Right lung (tissue), 5 donors: Measurements from ENCODE around the gene KRTAP1-4. TPM values are rescaled to one million over a fixed set of nuclear protein-coding genes. Genes with fewer than 3 reads are reported as not detected.
"Not testable (repeated sequence)": the region's sequence is repeated elsewhere in the genome, so short reads cannot be mapped to it uniquely, and the experiment has no call there.

ENCODE experiments used
- DNase-seq, 2 donors: peaks; one replicate each; pipeline ENCODE4 v3.0.0-alpha.2; 2013
- polyA plus RNA-seq, 5 donors: library from polyadenylated mRNA; unstranded; fragments of 120-200 nt; gene quantifications; one replicate each; pipeline versions ENCODE4 v1.2.1 to v1.2.3, GENCODE V29; 2013; ENCODE audit warnings: inconsistent platforms in 1 of 5, low replicate concordance in 1 of 5; ENCODE audit not compliant: insufficient read length in 5 of 5, insufficient read depth in 1 of 5

The KRTAP1-4 gene
- polyA plus RNA-seq, 5 donors: not detected

DNA sequence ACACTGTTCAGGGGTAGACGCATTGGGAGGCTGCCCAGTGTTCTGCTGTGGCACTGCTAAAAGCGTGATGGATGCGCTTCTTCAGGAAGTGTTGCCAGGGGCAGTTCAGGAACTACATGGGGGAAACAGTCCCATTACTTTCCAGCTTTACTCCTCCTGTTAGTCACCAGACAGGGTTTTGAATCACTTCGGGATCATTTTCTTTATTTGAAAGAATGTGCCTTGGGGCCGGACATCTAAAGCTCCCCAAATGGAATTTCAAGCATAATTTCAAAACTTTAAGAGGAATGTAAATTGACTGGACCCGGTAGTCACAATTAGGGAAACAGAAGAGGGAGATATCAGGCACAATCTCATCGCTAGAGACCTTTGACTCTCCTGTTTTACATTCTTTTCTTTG is 18.4 kb upstream of the KRTAP1-4 start:
- DNase-seq: no peak

DNA sequence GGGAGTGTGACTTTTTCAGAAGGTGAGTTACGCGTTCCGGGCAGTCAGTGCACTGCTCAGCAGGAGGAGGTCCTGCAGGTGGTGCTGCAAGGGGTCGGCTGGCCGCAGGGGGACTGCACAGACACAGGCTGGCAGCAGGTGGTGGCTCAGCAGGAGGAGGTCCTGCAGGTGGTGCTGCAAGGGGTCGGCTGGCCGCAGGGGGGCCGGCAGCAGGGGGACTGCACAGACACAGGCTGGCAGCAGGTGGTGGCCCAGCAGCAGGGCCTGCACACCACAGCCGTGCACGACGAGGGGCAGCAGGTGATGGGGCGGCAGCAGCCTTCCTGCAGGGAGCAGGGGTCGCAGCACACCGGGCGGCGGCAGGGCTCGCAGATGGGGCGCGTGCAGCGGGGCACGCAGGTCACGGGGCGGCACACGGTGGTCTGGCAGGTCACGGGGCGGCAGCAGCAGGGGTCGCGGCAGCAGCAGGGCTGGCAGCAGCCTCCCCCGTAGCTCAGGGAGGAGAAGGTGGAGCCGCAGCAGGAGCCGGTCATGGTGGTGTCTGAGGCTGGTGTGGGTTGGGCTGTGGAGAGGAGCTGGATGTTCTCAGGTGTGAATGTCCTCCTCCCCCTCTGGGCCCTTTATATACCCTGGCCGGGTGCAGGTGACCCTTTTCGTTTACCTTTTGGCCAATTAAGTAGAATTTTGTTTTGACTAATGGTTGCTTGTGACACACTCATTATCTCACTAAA is 16.9 kb upstream of the KRTAP1-4 start, which contains the start of gene KRTAP2-1:
KRTAP2-1 (minus strand) TSS at position 582 of the 731 bp plus-strand sequence; CDS start at position 533, 49 bp downstream.
- not testable (repeated sequence) for DNase-seq

DNA sequence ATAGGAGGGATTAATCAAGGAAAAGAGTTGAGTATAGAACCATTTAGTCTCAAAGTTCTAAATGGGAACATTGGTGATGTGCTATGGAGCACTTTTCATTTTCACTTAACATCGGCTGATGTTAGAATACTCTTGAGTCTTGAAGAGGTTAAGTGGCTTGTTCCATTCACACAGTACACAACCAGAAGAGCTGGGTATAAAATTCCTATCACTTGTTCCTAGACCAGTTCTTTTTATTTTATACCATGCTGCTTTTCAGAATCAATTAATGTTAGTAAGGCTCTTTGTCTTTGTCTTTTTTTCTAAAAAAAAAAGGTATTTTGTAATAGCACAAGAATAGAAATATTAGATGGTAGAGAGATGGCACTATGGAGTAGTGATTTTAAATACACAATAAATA is 13.0 kb upstream of the KRTAP1-4 start:
- DNase-seq: no peak

DNA sequence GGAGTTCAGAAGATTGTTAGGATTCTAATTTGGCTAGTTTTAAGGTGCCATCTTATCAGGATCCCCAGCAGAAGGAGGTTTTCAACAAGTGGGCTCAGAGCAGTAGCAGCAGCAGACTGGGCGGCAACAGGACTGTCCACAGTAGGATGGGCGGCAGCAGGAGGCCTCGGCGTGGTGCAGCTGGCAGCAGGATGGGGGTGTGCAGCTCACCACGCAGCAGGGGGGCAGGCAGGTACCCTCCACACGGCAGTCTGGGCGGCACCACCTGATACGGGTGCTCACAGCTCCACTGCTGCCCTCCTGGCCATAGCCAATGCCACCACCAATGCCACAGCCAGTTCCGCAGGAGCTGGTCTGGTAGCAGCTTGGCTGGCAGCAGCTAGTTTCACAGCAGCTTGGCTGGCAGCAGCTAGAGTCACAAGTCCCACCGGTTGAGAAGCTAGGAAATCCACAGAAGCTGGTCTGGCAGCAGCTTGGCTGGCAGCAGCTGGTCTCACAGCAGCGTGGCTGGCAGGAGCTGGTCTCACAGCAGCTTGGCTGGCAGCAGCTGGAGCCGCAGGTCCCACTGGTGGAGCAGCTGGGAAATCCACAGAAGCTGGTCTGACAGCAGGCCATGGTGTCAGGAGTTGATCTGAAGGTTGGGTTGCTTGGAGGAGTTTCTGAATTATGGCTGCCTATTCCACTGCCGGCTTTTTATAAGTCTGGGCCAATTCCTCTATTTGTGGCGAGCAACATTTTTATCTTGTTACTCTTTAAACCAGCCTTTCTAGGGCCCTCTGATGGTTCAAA is 11.0 kb upstream of the KRTAP1-4 start, which contains the start of gene KRTAP1-1:
KRTAP1-1 (minus strand) TSS at position 668 of the 789 bp plus-strand sequence; CDS start at position 615, 53 bp downstream.
- not testable (repeated sequence) for DNase-seq

DNA sequence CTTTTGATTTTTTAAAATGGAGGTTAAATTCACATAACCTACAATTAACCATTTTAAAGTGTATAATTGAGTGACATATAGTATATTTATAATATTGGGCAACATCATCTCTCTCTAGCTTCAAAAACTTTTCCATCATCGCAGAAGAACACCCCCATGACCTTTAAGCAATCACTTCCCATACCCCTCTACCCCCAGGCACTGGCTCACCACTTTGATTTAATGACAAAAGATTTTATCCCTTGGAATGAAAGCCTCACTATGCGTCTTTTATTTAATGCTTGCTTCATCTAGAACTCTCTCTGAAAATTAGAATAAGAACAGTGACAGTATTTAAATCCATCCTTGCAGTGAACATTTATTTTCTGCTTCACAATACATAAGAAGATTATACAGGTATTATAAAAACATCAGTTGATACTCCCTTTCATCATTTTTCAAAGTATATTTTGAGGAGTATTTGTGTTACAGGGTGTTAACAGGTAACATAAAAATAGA is 7.9 kb upstream of the KRTAP1-4 start:
- DNase-seq: no peak

DNA sequence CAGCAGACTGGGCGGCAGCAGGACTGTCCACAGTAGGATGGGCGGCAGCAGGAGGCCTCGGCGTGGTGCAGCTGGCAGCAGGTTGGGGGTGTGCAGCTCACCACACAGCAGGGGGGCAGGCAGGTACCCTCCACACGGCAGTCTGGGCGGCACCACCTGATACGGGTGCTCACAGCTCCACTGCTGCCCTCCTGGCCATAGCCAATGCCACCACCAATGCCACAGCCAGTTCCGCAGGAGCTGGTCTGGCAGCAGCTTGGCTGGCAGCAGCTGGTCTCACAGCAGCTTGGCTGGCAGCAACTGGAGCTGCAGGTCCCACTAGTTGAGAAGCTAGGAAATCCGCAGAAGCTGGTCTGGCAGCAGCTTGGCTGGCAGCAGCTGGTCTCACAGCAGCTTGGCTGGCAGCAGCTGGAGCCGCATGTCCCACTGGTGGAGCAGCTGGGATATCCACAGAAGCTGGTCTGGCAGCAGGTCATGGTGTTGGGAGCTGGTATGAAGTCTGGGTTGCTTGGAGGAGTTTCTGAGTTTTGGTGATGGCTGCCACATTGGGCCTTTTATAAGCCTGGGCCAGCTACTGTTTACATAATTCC is 4.4 kb upstream of the KRTAP1-4 start, which contains the start of gene KRTAP1-3:
KRTAP1-3 (minus strand) TSS at position 529 of the 590 bp plus-strand sequence; CDS start at position 476, 53 bp downstream.
- DNase-seq: not testable (repeated sequence)

DNA sequence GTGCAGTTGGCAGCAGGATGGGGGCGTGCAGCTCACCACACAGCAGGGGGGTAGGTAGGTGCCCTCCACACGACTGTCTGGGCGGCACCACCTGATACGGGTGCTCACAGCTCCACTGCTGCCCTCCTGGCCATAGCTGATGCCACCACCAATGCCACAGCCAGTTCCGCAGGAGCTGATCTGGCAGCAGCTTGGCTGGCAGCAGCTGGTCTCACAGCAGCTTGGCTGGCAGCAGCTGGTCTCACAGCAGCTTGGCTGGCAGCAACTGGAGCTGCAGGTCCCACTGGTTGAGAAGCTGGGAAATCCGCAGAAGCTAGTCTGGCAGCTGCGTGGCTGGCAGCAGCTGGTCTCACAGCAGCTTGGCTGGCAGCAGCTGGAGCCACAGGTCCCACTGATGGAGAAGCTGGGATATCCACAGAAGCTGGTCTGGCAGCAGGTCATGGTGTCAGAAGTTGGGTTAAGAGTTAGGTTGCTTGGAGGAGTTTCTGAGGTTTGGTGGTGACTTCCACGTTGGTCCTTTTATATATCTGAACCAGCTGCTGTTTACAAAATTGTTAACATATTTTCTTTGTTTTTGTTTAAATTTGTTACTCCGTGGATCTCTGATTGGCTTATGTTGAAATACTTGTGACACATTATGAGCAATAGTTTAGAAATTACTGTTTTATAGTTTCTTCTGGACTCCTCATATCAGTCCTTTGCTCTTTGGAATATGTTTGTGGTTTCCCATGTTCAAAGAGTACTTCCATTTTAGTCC is 3.1 kb downstream of the KRTAP1-4 start, which contains the start of gene KRTAP1-5:
KRTAP1-5 (minus strand) TSS at position 494 of the 757 bp plus-strand sequence; CDS start at position 441, 53 bp downstream.
- DNase-seq: no peak

DNA sequence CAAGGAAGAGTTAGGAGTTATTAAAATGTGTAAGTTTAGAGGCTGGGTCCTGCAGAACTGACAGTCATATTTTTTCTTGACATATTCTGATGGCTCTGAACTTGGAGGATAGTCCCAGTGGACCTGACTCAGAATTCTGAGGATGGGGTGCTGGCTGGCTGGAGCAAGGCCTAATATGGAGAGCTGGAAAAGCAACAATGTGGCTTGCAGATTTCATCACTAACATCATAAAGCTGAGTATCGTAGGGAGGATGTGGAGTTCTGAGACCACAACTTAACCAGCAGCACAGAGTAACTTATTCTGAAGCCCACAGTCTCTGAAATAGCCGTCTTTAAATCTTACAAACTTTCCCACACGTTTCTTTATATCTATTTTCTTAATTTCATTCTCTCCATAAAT is 5.3 kb downstream of the KRTAP1-4 start:
- no peak for DNase-seq

DNA sequence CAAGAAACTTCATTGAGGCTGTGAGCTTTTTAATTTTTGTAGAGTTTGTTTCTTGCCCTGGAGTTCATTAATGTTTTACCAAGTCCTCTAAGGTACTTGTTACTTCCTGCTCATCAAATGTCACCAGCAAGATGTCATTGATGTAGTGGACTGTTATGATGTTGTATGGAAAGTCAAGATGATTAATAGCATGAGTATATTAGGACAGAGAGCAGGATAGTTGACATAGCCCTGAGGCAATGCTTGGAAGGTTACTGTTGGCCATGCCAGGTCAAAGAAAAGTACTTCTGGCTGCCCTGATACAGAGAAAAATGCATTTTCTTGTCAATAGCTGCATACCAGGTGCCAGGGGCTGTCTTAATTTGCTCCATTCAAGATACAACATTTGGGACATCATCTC is 9.7 kb downstream of the KRTAP1-4 start:
- DNase-seq: no peak

DNA sequence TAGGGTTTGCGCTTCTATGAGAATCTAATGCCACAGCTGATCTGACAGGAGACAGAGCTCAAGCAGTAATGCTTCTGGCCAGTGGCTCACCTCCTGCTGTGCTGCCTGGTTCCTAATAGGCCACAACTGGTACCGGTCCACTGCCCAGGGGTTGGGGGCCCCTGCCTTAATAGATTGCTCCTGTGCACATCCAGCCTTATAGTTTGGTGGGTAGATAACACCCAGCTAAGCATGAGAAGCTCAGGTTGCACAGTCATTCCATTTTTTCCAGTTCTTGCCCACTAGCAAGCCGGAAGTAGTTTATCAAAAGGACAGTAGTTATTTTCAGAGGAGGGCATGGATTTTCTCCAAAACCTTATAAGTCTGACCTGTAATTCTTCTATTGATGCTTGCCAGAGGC is 10.6 kb downstream of the KRTAP1-4 start:
- no peak for DNase-seq

DNA sequence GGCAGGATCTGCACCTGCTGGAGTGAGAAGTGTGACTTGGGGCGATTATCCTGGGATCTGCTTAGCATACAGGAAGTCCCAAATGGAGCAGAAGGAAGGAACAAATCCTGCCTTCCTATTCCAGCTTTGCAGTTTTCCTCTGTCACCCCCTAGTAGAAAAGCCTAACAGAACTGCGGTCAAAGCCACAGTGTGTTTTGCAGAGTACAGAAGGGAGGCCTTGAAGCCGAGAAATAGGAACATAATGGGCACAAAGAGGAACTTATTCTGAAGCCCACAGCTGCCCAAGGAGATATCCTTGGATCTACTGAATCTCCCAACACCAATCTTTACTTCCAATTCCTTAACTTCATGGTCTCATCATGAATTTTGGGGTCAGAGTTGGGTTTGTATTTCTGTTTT is 11.5 kb downstream of the KRTAP1-4 start:
- DNase-seq: no peak

DNA sequence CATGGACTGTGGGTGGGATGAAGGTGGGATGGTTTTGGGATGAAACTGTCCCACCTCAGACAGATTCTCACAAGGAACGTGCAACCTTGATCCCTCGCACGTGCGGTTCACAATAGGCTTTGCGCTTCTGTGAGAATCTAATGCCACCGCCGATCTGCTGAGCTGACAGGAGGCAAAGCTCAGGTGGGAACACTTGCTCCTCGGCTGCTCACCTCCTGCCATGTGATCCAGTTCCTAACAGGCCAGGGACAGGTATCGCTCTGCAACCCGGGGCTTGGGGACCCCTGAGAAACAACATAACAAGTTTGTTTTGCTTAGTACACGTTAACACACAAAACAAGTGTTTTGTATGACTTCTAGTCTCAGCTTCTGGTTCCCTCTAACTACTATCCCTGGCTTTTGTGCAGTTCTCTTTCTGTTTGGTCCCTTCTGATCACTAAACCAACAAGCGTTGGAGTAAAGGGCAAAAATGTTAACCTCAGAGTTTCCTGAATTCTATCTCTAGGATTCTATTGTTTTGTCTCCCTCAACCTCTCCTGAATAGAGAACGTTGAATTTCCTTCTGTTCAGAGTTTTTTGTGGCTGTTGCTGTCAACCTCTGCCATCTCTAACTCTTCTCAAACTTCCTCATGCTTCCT is 13.3 kb downstream of the KRTAP1-4 start:
- no peak for DNase-seq

DNA sequence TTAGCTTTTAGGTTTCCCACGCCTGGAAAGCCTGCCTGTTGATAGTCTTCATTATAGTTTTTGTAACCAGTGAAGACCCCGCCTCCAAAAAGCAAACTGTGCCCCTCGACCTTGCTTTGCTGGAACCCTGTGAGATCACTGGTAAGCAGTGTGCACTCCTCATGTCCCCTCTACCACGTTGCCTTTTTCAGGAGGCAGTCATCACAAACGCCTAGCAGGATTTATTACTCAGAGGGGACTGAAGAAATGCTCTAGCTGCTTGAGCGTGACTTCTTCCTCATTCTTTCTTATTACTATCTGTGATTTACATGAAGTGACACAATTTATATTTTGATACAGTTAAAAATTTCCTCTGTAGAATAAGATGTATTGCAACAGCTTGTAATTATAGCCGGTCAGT is 14.5 kb downstream of the KRTAP1-4 start:
- DNase-seq: no peak

DNA sequence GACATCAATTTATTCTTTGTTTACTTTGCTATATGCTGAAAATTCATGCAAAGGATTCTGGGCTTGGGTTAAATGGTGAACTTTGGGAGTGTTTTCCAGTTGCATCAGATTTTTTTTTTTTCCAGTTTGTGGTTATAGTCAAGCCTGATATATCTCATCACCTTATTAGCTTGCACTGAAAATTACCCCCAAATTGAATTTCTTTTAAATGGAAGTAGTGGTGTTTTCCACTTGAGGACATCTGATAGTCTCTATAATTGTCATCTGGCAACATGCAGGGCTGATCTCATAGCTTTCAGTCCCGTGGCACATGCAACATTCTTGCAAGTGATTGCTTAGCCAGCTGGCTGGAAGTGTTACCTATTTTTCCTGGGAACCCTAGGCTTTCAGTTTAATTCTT is 16.4 kb downstream of the KRTAP1-4 start:
- DNase-seq: no peak

DNA sequence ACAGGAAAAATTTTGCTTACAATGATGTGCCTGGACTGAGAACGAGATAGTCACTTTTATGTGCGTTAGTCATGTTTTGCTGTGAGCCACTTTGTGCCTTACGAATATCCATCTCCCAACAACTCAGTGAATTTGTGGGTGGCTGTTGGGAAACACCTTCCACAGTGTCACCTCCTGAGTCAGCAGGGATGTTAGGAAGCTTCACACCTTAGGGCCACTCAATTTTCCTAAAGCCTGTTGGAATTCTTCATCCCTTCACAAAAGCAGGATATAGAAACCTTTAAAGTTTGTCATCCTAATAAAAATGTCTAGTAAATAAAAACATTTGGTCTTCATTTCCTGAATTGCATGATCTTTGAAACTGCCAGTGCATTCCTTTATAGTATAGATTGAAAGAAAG is 16.8 kb downstream of the KRTAP1-4 start:
- no peak for DNase-seq

DNA sequence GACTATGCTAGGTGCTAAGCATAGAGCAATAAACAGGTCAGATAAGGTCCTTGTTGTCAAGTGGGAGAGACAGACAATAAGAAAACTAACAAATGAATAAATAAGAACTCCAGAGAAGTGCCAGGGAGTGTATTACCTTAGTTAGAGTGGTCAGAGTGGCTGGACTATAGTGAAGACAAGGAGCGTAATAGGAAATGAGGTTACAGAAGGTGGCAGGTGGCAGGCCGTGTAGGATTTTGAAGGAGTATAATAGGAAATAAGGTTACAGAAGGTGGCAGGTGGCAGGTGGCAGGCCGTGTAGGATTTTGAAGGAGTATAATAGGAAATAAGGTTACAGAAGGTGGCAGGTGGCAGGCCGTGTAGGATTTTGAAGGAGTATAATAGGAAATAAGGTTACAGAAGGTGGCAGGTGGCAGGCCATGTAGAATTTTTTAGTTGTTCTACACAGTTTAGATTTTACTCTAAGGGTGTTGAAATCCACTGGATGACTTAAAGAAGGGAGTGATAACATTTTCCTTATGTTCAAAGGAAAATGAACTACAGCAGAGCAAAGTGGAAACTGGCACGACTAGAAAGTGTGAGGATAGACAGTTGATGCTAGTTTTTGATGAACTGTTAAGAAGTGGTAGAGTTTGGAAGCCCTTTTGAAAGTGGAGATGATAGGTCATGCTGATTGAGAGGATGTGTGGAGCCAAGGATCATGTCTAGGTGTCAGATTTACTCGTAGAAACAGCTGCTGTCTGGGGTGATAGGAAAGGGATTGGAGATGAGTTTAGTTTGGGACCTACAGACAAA is 17.5 kb downstream of the KRTAP1-4 start:
- no peak for DNase-seq

DNA sequence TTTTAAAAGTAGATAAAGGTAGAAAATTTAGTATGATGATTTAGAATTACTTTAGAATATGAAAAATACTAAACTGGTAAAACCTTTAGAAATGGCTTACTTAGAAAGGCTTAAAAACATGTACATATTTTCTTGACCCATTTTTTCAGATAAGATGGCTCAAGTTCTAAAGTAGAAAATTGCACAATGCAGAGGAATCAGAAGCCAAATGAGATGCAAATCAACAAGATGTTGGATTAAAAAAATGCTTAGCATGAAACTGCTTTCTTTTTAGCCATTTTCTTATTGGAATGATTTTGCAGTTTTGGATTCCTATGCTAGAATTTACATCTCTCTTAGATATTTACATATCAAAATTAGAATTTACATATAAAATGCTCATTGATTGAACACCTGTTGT is 19.6 kb downstream of the KRTAP1-4 start:
- no peak for DNase-seq

DNA sequence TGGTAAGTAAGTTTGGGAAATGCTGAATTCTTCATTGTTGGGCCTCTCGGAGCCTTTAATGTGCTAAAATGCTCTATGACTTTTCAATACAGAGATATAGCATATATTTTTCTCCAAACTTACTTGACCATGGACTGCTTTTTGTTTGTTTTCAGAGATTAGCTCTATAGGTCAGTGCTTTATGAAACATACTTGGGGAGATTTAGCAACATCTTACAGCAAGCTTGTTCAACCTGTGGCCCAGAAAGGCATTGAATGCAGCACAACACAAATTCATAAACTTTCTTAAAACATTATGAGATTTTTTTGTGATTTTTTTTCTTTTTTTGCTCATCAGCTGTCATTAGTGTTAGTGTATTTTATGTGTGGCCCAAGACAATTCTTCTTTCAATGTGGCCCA is 20.1 kb downstream of the KRTAP1-4 start:
- no peak for DNase-seq

DNA sequence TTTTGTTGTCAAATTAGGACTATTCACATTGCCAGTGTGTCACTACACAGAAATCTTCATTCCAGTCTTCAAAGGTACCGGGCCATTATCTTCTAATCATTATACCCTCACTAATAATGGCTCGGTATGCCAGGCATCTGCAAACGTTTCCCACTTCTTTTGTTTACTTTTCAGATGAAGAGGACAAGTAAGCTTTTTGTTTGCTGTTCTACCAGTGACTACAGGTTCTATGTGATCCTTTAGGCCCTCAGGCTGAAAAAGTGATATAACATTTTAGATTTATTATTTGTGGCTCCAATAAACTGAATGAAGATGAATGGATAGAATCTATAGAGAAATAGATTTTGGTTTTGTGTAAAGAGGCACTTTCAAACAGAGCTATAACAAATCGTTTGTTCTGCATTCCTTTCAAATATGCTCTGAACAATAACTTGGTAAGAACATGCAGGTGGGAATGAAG is 20.7 kb downstream of the KRTAP1-4 start:
- DNase-seq: no peak

DNA sequence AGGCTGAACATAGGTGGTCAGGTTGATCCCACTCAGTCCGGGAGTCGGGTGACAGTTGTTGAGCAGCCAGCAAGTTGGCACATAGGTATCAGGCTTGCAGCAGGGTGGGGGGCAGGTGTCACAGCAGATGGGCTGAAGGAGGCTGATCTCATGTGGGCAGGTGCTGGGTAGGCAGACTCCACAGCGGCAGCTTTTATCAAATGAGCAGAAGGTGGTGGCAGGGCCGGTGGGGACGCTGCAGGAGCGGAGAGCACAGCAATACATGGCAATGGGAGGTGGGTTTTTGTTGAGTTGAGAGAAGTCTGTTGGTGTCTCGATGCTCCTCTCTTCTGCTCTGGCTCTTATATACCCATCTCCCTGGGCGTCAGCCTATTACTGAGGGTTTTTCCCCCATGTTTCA is 21.2 kb downstream of the KRTAP1-4 start, which contains the start of gene KRTAP3-1:
KRTAP3-1 (minus strand) TSS at position 318 of the 400 bp plus-strand sequence; CDS start at position 264, 54 bp downstream.
- no peak for DNase-seq
